Pulmonary artery endothelial cell (primary cell): ENCODE measurements around the gene NHERF1. TPM values are rescaled to one million over a fixed set of nuclear protein-coding genes. Genes with fewer than 3 reads are reported as not detected.

ENCODE experiments used
- DNase-seq: peaks from one replicate; pipeline ENCODE4 v3.0.0-alpha.2; 2011; ENCODE audit warnings: low read depth, low spot score
- total RNA-seq: library from RNA; depleted of rRNA; stranded (reverse); fragments of >200 nt; gene quantifications from 2 replicates; pipeline ENCODE4 v1.2.3, GENCODE V29; 2014

Gene NHERF1
- total RNA-seq, 1 donor from 2014 or later, result 10.0 TPM

- DNase-seq, result no peak
Observed at GRCh38 chr17:74732042-74732867, 16.2 kb upstream of the NHERF1 start.

DNA sequence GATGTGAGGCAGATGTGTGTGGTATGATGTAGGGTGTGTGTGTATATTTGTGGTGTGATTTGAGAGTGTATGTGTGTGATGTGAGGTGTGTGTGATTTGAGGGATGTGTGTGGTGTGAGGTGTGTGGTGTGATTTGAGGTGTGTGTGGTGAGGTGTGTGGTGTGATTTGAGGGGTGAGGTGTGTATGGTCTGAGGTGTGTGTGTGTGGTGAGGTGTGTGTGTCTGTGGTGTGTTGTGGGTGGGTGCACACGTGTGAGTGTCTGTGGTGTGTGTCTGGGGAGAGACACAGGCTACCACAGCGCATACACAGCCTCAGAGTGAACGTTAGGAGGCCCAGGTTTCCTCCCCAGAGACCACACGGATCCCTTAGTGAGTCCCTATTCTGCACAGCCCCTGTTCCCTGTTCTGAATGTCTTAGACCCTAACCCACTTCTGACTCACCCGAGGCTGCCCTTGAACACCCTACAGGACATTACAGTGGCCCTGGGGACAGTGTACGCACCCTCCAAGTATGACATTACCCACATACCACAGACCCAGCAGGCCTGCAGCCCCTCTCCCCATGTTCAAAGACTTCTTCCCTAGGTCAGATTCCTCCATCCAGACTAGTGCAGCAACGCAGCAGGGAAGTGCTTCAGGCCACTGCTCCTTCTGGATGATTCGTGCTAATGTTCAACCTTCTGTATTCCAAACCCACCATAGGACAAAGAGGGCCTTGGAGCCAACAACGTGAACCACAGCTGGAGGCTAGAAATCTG is 14.9 kb upstream of the NHERF1 start:
- DNase-seq, result no peak

- DNase-seq, result no peak
Observed at GRCh38 chr17:74734256-74734655, 14.2 kb upstream of the NHERF1 start.

- no peak for DNase-seq
Observed at GRCh38 chr17:74736513-74737298, 11.7 kb upstream of the NHERF1 start, which contains the start of gene RAB37. RAB37 (plus strand) TSS chr17:74737256; CDS start chr17:74737273, 17 bp downstream.

DNA sequence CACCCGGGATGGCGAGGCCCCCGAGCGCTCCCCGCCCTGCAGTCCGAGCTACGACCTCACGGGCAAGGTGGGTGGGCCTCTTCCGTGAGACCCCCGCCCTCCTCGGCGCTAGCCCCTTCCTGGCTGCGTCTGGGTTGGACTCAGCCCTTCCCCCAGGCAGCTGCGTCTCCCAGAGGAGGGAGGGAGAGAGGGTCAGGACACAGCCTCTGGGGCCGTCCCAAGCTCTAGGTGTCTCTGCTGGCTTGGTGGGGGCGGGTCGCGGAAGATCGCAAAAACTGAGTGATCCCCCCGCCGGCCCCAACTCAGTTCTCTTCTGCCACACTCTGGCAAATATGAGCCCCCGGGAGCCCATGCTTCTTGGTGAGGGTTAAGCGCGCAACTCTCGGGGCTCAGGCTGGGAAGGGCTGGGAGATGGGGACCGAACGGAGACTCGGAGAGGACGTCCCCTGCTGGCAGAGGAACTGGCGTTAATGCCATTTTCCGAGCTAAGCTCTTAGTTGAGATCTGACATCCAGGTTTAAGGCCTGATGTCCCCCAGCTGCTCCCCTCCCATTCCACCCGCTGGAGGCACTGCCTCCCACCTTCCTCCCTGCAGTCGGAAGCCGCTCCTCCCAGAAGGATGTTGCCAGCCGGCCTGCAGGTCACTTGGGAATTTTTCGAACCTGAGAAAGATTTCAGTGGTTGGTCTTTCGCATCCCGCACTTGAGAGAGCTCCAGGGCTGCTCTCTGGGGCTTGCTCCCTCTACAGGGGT is 11.0 kb upstream of the NHERF1 start:
- no peak for DNase-seq

GRCh38 chr17:74738051-74738996 is 10.1 kb upstream of the NHERF1 start:
- DNase-seq, result no peak

DNA sequence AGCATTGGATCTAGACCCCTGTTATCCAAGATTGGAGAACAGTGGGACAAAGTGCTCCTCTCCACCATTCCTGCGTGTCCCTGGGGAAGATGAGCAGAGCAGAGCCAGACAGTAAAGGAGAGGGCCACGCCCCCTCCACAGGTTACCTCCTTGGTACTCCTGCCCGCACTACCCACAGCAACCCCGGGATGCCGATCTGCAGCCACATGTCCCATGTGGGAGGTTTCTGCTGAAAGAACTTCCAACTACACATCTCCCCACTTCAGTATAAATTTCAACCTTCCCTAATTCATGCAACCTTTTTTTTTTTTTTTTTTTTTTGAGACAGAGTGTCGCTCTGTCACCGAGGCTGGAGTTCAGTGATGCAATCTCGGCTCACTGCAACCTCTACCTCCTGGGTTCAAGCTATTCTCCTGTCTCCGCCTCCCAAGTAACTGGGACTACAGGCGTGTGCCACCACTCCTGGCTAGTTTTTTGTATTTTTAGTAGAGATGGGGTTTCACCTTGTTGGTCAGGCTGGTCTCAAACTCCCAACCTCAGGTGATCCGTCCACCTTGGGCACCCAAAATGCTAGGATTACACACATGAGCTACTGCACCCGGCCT is 9.1 kb upstream of the NHERF1 start:
- no peak for DNase-seq

- DNase-seq, result no peak
Observed at GRCh38 chr17:74740173-74740572, 8.3 kb upstream of the NHERF1 start.

GRCh38 chr17:74740641-74741387 is 7.6 kb upstream of the NHERF1 start:
- DNase-seq, result no peak

GRCh38 chr17:74742153-74742515 is 6.3 kb upstream of the NHERF1 start:
- DNase-seq, result no peak

DNA sequence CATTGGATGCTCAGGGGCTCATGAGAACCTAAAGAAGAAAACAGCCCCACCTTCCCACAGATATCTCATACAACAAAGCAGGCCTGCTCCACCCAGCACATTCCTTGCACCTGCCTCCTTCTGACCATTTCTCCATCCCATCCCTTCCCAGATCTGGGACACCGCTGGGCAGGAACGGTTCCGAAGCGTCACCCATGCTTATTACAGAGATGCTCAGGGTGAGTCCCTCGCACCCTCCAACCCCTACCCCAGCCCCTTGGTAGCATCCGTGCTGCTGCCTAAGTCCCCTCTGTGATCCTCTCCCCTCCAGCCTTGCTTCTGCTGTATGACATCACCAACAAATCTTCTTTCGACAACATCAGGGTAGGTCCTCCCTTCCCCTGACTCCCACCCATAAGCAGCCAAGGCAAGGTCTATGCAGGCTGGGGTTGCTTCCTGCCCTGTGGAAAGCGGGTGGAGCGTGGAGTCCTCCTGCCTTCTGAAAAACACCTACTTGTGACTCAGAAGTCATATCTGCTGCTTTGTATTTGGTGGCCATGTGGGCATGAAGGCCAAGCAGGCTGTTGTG is 5.4 kb upstream of the NHERF1 start:
- no peak for DNase-seq

- DNase-seq, result no peak
Observed at GRCh38 chr17:74743755-74744154, 4.7 kb upstream of the NHERF1 start.

- DNase-seq, result no peak
Observed at GRCh38 chr17:74744349-74744713, 4.1 kb upstream of the NHERF1 start.

- DNase-seq, result no peak
Observed at GRCh38 chr17:74744714-74745547, 3.5 kb upstream of the NHERF1 start.

GRCh38 chr17:74745548-74746177 is 2.8 kb upstream of the NHERF1 start:
- DNase-seq, result no peak

DNA sequence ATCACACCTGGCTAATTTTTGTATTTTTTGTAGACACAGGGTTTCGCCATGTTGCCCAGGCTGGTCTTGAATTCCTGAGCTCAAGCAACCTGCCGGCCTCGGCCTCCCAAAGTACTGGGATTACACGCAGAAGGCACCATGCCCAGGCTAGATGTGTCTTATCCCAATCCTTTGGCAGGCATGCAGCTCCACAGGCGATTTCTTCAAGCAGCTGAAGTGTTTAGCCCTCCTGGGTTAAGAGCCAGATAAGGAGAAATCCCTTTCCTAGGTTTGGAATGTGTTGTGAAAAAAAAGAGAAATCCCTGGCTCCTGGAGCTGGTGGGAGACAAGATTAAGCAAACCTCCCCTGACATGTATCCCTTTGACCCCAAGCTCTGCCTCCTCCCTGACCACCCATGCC is 2.1 kb upstream of the NHERF1 start:
- DNase-seq, result no peak

DNA sequence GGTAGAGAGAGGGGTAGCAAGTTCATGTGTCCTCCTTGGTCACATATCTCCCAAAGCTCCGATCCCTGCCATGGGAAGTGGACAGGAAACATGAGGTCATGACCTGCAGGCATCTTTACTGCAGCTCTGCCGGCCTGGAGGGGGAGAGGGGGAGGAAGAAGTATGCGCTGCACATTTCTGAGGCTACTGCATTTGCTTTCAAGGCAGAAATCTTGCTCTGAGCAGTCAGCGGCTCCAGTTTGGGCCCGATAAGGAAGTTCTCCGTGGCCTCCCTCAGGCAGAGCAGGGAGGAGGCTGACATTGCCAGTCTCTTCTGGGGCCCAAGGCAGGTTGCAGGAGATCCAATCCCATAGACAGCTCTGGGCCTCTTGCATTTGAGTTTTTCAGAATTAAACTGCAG is 1.5 kb upstream of the NHERF1 start:
- DNase-seq, result no peak

- no peak for DNase-seq
Observed at GRCh38 chr17:74748279-74748528, 224 bp upstream of the NHERF1 start.
